ENCODE measurements around the gene IFNL2.

- no peak for TF ChIP-seq POLR2A (IDR thresholded peaks at IDR 0.05)
- no peak for TF ChIP-seq CTCF (IDR thresholded peaks at IDR 0.05)
- no peak for TF ChIP-seq EP300 (IDR thresholded peaks at IDR 0.05)
These were observed 30.0 kb upstream of the IFNL2 start for GRCh38 chr19:39238209-39238608.
